Upper lobe of left lung (tissue), 6 donors: ENCODE measurements around the gene RAPH1. TPM values are rescaled to one million over a fixed set of nuclear protein-coding genes. Genes with fewer than 3 reads are reported as not detected.

Experiments used
- ATAC-seq, 2 donors: fragments of 200-7000 bp; cut with Tn5 transposase; one replicate each; pipeline ENCODE4 v1.9.1; 2022; ENCODE audit warnings: mild to moderate bottlenecking in 2 of 2, moderate library complexity in 2 of 2; ENCODE audit not compliant: low FRiP score in 2 of 2
- DNase-seq, 2 donors: peaks; one replicate each; pipeline ENCODE4 v3.0.0-alpha.2; 2019 to 2020
- H3K27ac ChIP-seq, 4 donors: fragments of 200-600 bp; sonication (generic); one replicate each; pipeline ENCODE4 v1.5.1; 2016 to 2019
- H3K27me3 ChIP-seq, 4 donors: fragments of 200-600 bp; sonication (generic); one replicate each; pipeline ENCODE4 v1.5.1; 2017 to 2019
- H3K36me3 ChIP-seq, 4 donors: fragments of 200-600 bp; sonication (generic); one replicate each; pipeline ENCODE4 v1.5.1; 2016 to 2019
- H3K4me1 ChIP-seq, 4 donors: fragments of 200-600 bp; sonication (generic); one replicate each; pipeline ENCODE4 v1.5.1; 2018 to 2019
- H3K4me3 ChIP-seq, 4 donors: fragments of 200-600 bp; sonication (generic); one replicate each; pipeline ENCODE4 v1.5.1; 2017 to 2019; ENCODE audit warnings: mild to moderate bottlenecking in 2 of 4, moderate library complexity in 1 of 4
- H3K9me3 ChIP-seq, 4 donors: fragments of 200-600 bp; sonication (generic); one replicate each; pipeline ENCODE4 v1.5.1; 2018 to 2019
- CTCF ChIP-seq, 6 experiments: fragments of 450-650 bp in 4 of 6; fragments of 200-600 bp in 2 of 6; sonication (generic) in 2 of 6; IDR thresholded peaks; one replicate each; pipeline ENCODE4 v1.5.1; 2016 to 2019; ENCODE audit warnings: antibody characterized with exemption in 6 of 6
- EP300 ChIP-seq, 4 donors: sonication (generic); formaldehyde crosslinking; IDR thresholded peaks; one replicate each; pipeline ENCODE4 v1.5.1; 2017; ENCODE audit warnings: antibody characterized with exemption in 4 of 4, control low read depth in 2 of 4
- POLR2A ChIP-seq, 4 donors: fragments of 450-650 bp; IDR thresholded peaks; one replicate each; pipeline ENCODE4 v1.5.1; 2016 to 2017; ENCODE audit warnings: antibody characterized with exemption in 4 of 4, mild to moderate bottlenecking in 2 of 4
- POLR2AphosphoS5 ChIP-seq, 2 donors: sonication (generic); formaldehyde crosslinking; IDR thresholded peaks; one replicate each; pipeline ENCODE4 v1.5.1; 2017; ENCODE audit warnings: antibody characterized with exemption in 2 of 2
- WGBS, 2 donors: methylation state at CpG; one replicate each; pipeline ENCODE4 v1.1.5; 2017 to 2018; 5-methylcytosine and 5-hydroxymethylcytosine counted together
- total RNA-seq, 6 donors: library from RNA; depleted of rRNA in 4 of 6; stranded (reverse); fragments of >200 nt in 4 of 6; gene quantifications; one replicate each; pipeline versions ENCODE4 v1.1.0 to v1.2.1, GENCODE V29; 2016 to 2021
- donor health status: DM: no; HTN: no; CAD: no; lungs with moderate emphysema.
- donor health status: DM: no; HTN: yes; CAD: no; lungs with severe emphysema.

Gene RAPH1
- total RNA-seq, 6 donors from 2014 or later: 52.1 to 144 (median 65.6) TPM

GRCh38 chr2:203500951-203501350 lies 34.1 kb downstream of the RAPH1 start:
- H3K27me3 ChIP-seq: no peaks in the 10 kb centered on the region
- peak overlapping the region in 1 of 4 donors; percentile 2 for H3K27ac ChIP-seq
- H3K4me3 ChIP-seq: no peak overlapping the region
- TF ChIP-seq EP300 (IDR thresholded peaks at IDR 0.05) (no peak), POLR2AphosphoS5 (IDR thresholded peaks at IDR 0.05) (no peak), POLR2A (IDR thresholded peaks at IDR 0.05) (no peak), CTCF (IDR thresholded peaks at IDR 0.05) (no peak)
- peaks cover 14 to 28% (median 22%) of the 10 kb centered on the region in 4 donors for H3K4me1 ChIP-seq
- H3K9me3 ChIP-seq: no peaks in the 10 kb centered on the region
- ATAC-seq: peak in 1 of 2 donors; percentile 53
- 35 to 50% methylated on average over 1 of the region's 1 CpG for WGBS, 2 donors
- no peaks in the 10 kb centered on the region for H3K36me3 ChIP-seq
- DNase-seq: no peak

GRCh38 chr2:203500297-203500696 lies 34.8 kb downstream of the RAPH1 start:
- 90% methylated on average over 2 of the region's 2 CpGs for WGBS, 2 donors
- H3K27ac ChIP-seq: peak overlapping the region in 1 of 4 donors; percentile 37
- peaks cover 14 to 28% (median 22%) of the 10 kb centered on the region in 4 donors for H3K4me1 ChIP-seq
- TF ChIP-seq POLR2AphosphoS5 (IDR thresholded peaks at IDR 0.05): no peak
- TF ChIP-seq CTCF (IDR thresholded peaks at IDR 0.05): no peak
- no peak for TF ChIP-seq EP300 (IDR thresholded peaks at IDR 0.05)
- TF ChIP-seq POLR2A (IDR thresholded peaks at IDR 0.05): no peak
- no peaks in the 10 kb centered on the region for H3K9me3 ChIP-seq
- ATAC-seq: no peak
- no peak for DNase-seq
- no peak overlapping the region for H3K4me3 ChIP-seq
- no peaks in the 10 kb centered on the region for H3K27me3 ChIP-seq
- no peaks in the 10 kb centered on the region for H3K36me3 ChIP-seq

GRCh38 chr2:203498161-203498560 lies 36.9 kb downstream of the RAPH1 start:
- Histone ChIP-seq H3K4me3 (no peak overlapping the region), H3K36me3 (peaks cover 0 to 12% (median 5%) of the 10 kb centered on the region in 4 donors), H3K4me1 (peaks cover 14 to 29% (median 22%) of the 10 kb centered on the region in 4 donors), H3K27ac (no peak overlapping the region), H3K9me3 (no peaks in the 10 kb centered on the region), H3K27me3 (no peaks in the 10 kb centered on the region)
- 37 to 45% methylated on average over 4 of the region's 4 CpGs for WGBS, 2 donors
- no peak for DNase-seq
- ATAC-seq: peak in 1 of 2 donors; percentile 84
- no peak for TF ChIP-seq POLR2AphosphoS5 (IDR thresholded peaks at IDR 0.05)
- no peak for TF ChIP-seq EP300 (IDR thresholded peaks at IDR 0.05)
- TF ChIP-seq CTCF (IDR thresholded peaks at IDR 0.05): no peak
- no peak for TF ChIP-seq POLR2A (IDR thresholded peaks at IDR 0.05)

DNA sequence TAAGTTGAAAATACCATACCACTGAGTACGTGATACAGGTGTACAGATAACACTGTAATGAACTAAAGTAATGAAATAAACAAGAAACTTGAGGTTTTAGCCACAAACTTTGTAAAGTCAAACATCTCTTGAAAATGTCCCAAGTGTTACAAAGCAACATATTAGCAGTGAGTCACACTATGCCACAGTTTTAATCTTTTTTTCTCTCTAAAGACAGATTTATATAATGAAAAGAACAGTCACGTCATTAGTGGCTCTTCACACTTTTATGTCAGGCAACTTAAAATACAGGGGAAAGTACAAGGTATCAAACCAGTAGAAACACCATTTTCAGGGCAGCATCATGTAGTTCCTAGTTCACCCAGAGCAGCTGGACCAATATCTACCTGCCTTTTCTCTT lies 42.1 kb downstream of the RAPH1 start:
- DNase-seq (no peak), ATAC-seq (no peak)
- H3K9me3 ChIP-seq: no peaks in the 10 kb centered on the region
- H3K27ac ChIP-seq: no peak overlapping the region
- WGBS, 2 donors: 79 to 95% methylated on average over 2 of the region's 2 CpGs
- H3K4me3 ChIP-seq: no peak overlapping the region
- no peak for TF ChIP-seq EP300 (IDR thresholded peaks at IDR 0.05)
- no peak for TF ChIP-seq POLR2A (IDR thresholded peaks at IDR 0.05)
- TF ChIP-seq POLR2AphosphoS5 (IDR thresholded peaks at IDR 0.05): no peak
- H3K27me3 ChIP-seq: no peaks in the 10 kb centered on the region
- peaks cover 0 to 13% (median 6%) of the 10 kb centered on the region in 4 donors for H3K4me1 ChIP-seq
- H3K36me3 ChIP-seq: peaks cover 4 to 53% (median 14%) of the 10 kb centered on the region in 4 donors

- Histone ChIP-seq H3K9me3 (no peaks in the 10 kb centered on the region), H3K4me3 (no peak overlapping the region), H3K27ac (no peak overlapping the region), H3K27me3 (no peaks in the 10 kb centered on the region), H3K4me1 (peaks cover 0 to 8% (median 0%) of the 10 kb centered on the region in 4 donors), H3K36me3 (peaks cover 4 to 77% (median 15%) of the 10 kb centered on the region in 4 donors)
- DNase-seq (no peak), ATAC-seq (no peak)
- 93 to 95% methylated on average over 3 of the region's 3 CpGs for WGBS, 2 donors
- no peak for TF ChIP-seq EP300 (IDR thresholded peaks at IDR 0.05)
- no peak for TF ChIP-seq POLR2AphosphoS5 (IDR thresholded peaks at IDR 0.05)
- TF ChIP-seq POLR2A (IDR thresholded peaks at IDR 0.05): no peak
- no peak for TF ChIP-seq CTCF (IDR thresholded peaks at IDR 0.05)
These were observed 44.7 kb downstream of the RAPH1 start for GRCh38 chr2:203490391-203490790.
